Activated B cell treated with CpG ODN at 0.5 μM for 24 hours (primary cell): ENCODE results near the gene PGBD5. TPM values are rescaled to one million over a fixed set of nuclear protein-coding genes. Genes with fewer than 3 reads are reported as not detected.

ENCODE experiments used
- ATAC-seq: fragments of 200-7000 bp; cut with Tn5 transposase; one replicate; pipeline ENCODE4 v1.10.0; 2021; ENCODE audit warnings: low read depth, mild to moderate bottlenecking, moderate library complexity
- CTCF ChIA-PET: fragments of 350-600 bp; sonication (Branson Sonifier 250); formaldehyde crosslinking; loops from one replicate; lab custom pipeline; 2021; ENCODE audit warnings: antibody characterized with exemption; lab: Charles Lee
- POLR2A ChIA-PET: fragments of 350-600 bp; sonication (Branson Sonifier 250); formaldehyde crosslinking; loops from one replicate; lab custom pipeline; 2021; ENCODE audit warnings: antibody characterized with exemption; lab: Charles Lee
- DNase-seq: peaks from one replicate; pipeline ENCODE4 v3.0.0; 2022
- H3K27ac Mint-ChIP-seq: one replicate; pipeline ENCODE4 v1.8.0; 2020; ENCODE audit warnings: mixed read lengths
- H3K27me3 Mint-ChIP-seq: one replicate; pipeline ENCODE4 v1.8.0; 2021; ENCODE audit warnings: mixed read lengths
- H3K36me3 Mint-ChIP-seq: one replicate; pipeline ENCODE4 v1.8.0; 2021; ENCODE audit warnings: low read depth, mixed read lengths
- H3K4me1 Mint-ChIP-seq: one replicate; pipeline ENCODE4 v1.8.0; 2021; ENCODE audit warnings: mixed read lengths
- H3K4me3 Mint-ChIP-seq: one replicate; pipeline ENCODE4 v1.8.0; 2020; ENCODE audit warnings: mild to moderate bottlenecking, mixed read lengths
- H3K9me3 Mint-ChIP-seq: one replicate; pipeline ENCODE4 v1.8.0; 2020; ENCODE audit warnings: mixed read lengths
- CTCF ChIP-seq: fragments of 200-600 bp; IDR thresholded peaks from one replicate; pipeline ENCODE4 v1.8.0; 2022; ENCODE audit warnings: antibody characterized with exemption, mild to moderate bottlenecking
- intact Hi-C: fragments of 100-400 bp; cut with micrococcal nuclease; formaldehyde crosslinking; loops from one replicate; pipeline ENCODE4 v1.15.1; 2024
- total RNA-seq: library from RNA; stranded (reverse); gene quantifications from 2 replicates; pipeline ENCODE4 v1.2.3, GENCODE V29; 2022

Gene PGBD5
- total RNA-seq, 1 donor from 2014 or later: not detected

DNA sequence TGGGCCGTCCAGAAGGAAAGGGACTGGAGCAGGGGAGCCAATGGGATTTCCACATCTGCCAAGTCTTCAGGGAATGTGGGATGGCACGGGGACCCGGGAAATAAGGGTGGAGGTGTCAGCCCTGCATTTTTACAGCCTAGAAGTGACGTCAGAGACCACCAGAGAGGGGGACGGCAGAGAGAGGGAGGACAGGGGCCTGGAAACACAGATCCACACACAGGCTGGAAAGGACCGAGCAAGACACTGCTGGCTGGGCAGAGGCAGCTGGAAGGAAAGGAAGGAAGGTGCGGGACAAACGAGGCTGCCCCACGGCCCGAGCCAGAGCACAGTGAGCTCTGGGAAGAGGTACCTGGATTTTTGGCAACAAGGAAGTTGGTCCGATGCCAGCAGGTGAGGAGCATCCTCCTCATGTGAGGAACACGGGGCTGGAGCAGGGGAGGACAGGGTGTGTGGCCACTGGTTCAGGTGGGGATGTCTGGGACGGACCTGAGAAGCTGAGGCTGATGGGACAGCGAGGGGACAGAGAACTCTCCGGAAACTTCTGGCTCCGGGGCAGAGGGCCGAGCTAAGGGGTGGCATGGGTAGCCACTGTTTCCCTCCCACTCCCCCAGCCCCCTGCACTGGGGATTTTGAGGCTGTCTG is 138.3 kb downstream of the PGBD5 start:
- H3K4me1 Mint-ChIP-seq: peaks cover 65% of the 10 kb centered on the region
- DNase-seq (no peak), ATAC-seq (no peak)
- H3K4me3 Mint-ChIP-seq: no peak overlapping the region
- H3K27me3 Mint-ChIP-seq: no peaks in the 10 kb centered on the region
- POLR2A ChIA-PET: no interaction called here
- TF ChIP-seq CTCF: no peak
- H3K27ac Mint-ChIP-seq: no peak overlapping the region
- H3K36me3 Mint-ChIP-seq: peaks cover 17% of the 10 kb centered on the region
- CTCF ChIA-PET: no interaction called here
- intact Hi-C loops: no loop called here
- H3K9me3 Mint-ChIP-seq: no peaks in the 10 kb centered on the region

GRCh38 chr1:230286890-230287269 is 139.3 kb downstream of the PGBD5 start:
- CTCF ChIA-PET: no interaction called here
- peaks cover 65% of the 10 kb centered on the region for H3K4me1 Mint-ChIP-seq

DNA sequence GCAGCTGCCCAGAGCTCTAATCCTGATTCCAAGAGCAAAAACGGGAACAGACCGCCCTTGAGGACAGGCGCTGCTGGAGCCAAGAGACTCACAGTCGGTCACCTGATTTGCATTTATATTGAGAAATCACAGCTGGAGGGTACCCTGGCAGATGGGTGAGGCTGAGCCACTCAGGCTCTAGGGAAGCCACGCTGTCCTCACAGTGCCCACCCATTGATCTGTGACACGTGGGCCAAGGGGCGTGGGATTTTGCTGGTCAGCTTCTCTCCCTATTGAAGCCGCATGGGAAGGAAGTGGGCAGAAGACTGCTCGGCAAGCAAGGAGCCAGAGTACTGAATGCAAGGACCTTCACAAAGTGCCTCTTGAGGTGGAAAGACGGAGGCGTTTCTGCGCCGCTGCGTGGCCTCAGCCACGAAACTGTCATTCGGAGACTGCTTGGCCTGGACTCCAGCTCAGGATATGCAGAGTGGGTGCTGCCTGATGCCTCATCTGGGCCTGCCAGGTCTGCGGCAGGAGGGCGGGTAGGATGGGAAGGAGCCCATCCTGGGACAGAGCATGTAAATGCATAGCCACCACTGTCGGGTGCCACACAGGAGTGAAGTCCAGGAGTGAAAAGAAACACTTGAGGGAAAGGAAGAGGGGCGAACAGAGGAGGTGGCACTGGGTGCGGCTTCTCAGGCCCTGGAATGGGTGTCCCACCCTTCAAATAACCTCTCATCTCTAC is 139.8 kb downstream of the PGBD5 start:
- no peak for ATAC-seq
- no peak for TF ChIP-seq CTCF
- H3K4me1 Mint-ChIP-seq: peaks cover 67% of the 10 kb centered on the region
- POLR2A ChIA-PET: no interaction called here
- intact Hi-C loops: no loop called here
- H3K36me3 Mint-ChIP-seq: peaks cover 23% of the 10 kb centered on the region
- no peaks in the 10 kb centered on the region for H3K9me3 Mint-ChIP-seq
- DNase-seq: no peak
- H3K4me3 Mint-ChIP-seq: no peak overlapping the region
- H3K27me3 Mint-ChIP-seq: no peaks in the 10 kb centered on the region
- CTCF ChIA-PET: no interaction called here
- H3K27ac Mint-ChIP-seq: no peak overlapping the region

More at GRCh38 chr1:230286890-230287269, 139.3 kb downstream of the PGBD5 start:
- Mint-ChIP-seq H3K27me3 (no peaks in the 10 kb centered on the region), H3K4me3 (no peak overlapping the region), H3K36me3 (peaks cover 20% of the 10 kb centered on the region), H3K27ac (no peak overlapping the region), H3K9me3 (no peaks in the 10 kb centered on the region)
- intact Hi-C loops: no loop called here
- DNase-seq (no peak), ATAC-seq (no peak)
- TF ChIP-seq CTCF: no peak
- POLR2A ChIA-PET: no interaction called here

- ATAC-seq (no peak), DNase-seq (no peak)
- no peaks in the 10 kb centered on the region for H3K27me3 Mint-ChIP-seq
- peaks cover 66% of the 10 kb centered on the region for H3K4me1 Mint-ChIP-seq
- TF ChIP-seq CTCF: no peak
- H3K4me3 Mint-ChIP-seq: no peak overlapping the region
- intact Hi-C loops: no loop called here
- no peak overlapping the region for H3K27ac Mint-ChIP-seq
- H3K36me3 Mint-ChIP-seq: peaks cover 28% of the 10 kb centered on the region
- ChIA-PET CTCF (no interaction called here), POLR2A (no interaction called here)
- no peaks in the 10 kb centered on the region for H3K9me3 Mint-ChIP-seq
These were observed 140.8 kb downstream of the PGBD5 start for GRCh38 chr1:230285351-230285750.

- CTCF ChIA-PET: no interaction called here
- ATAC-seq (no peak), DNase-seq (no peak)
- no peaks in the 10 kb centered on the region for H3K9me3 Mint-ChIP-seq
- peak overlapping the region; percentile 37 for H3K27ac Mint-ChIP-seq
- no peak overlapping the region for H3K4me3 Mint-ChIP-seq
- no peaks in the 10 kb centered on the region for H3K27me3 Mint-ChIP-seq
- POLR2A ChIA-PET: interaction anchor here (0.7 kb wide), 1 partner anchor 436 kb away, joined by 3 read pairs; no protein-coding TSS in a partner anchor
- peaks cover 33% of the 10 kb centered on the region for H3K36me3 Mint-ChIP-seq
- intact Hi-C loops: no loop called here
- TF ChIP-seq CTCF: no peak
- peaks cover 66% of the 10 kb centered on the region for H3K4me1 Mint-ChIP-seq
These were observed 141.2 kb downstream of the PGBD5 start for GRCh38 chr1:230284891-230285290.
